Left ventricle myocardium inferior (tissue), 1 donor: ENCODE results near the gene UBAP2. TPM values are rescaled to one million over a fixed set of nuclear protein-coding genes. Genes with fewer than 3 reads are reported as not detected.

Experiments used
- DNase-seq: peaks from one replicate; pipeline ENCODE4 v3.0.0-alpha.2; 2020
- H3K27ac ChIP-seq: fragments of 200-600 bp; replicated peaks from 2 replicates; pipeline ENCODE4 v1.8.0; 2021
- H3K27me3 ChIP-seq: fragments of 200-600 bp; 2 replicates; pipeline ENCODE4 v1.8.0; 2021; ENCODE audit warnings: low read depth
- H3K36me3 ChIP-seq: fragments of 200-600 bp; 2 replicates; pipeline ENCODE4 v1.8.0; 2021
- H3K4me1 ChIP-seq: fragments of 200-600 bp; 2 replicates; pipeline ENCODE4 v1.8.0; 2021
- H3K4me3 ChIP-seq: fragments of 200-600 bp; 2 replicates; pipeline ENCODE4 v1.8.0; 2021; ENCODE audit warnings: mild to moderate bottlenecking, moderate library complexity
- H3K9me3 ChIP-seq: fragments of 200-600 bp; replicated peaks from 2 replicates; pipeline ENCODE4 v1.8.0; 2021
- intact Hi-C: fragments of 100-400 bp; cut with micrococcal nuclease; formaldehyde crosslinking; loops from one replicate; pipeline ENCODE4 v1.11.0; 2022
- total RNA-seq: library from RNA; stranded (reverse); fragmentation: NEBNext Ultra II Directional; extraction: Animal tissue kit (Norgen Biotek cat#: 25700); gene quantifications from one replicate; pipeline ENCODE4 v1.2.1, GENCODE V29; 2021
- TF ChIP-seq, protein P1 (sequence below): fragments of 200-600 bp; IDR thresholded peaks from 2 replicates; pipeline ENCODE4 v1.8.0; 2021; ENCODE audit warnings: antibody characterized with exemption, mild to moderate bottlenecking, borderline replicate concordance
- donor health status: DM: no; HTN: yes; CAD: no; lungs with severe emphysema.

The UBAP2 gene
- total RNA-seq, 1 donor from 2014 or later = 26.4 TPM

GRCh38 chr9:33914887-33915628 is 133.6 kb downstream of the UBAP2 start:
- Histone ChIP-seq H3K36me3 (peaks cover 47% of the 10 kb centered on the region), H3K27ac (no peak overlapping the region), H3K4me3 (no peak overlapping the region), H3K4me1 (peaks cover 50% of the 10 kb centered on the region), H3K27me3 (no peaks in the 10 kb centered on the region), H3K9me3 (no peaks in the 10 kb centered on the region)
- DNase-seq = no peak
- TF ChIP-seq, protein P1, sequence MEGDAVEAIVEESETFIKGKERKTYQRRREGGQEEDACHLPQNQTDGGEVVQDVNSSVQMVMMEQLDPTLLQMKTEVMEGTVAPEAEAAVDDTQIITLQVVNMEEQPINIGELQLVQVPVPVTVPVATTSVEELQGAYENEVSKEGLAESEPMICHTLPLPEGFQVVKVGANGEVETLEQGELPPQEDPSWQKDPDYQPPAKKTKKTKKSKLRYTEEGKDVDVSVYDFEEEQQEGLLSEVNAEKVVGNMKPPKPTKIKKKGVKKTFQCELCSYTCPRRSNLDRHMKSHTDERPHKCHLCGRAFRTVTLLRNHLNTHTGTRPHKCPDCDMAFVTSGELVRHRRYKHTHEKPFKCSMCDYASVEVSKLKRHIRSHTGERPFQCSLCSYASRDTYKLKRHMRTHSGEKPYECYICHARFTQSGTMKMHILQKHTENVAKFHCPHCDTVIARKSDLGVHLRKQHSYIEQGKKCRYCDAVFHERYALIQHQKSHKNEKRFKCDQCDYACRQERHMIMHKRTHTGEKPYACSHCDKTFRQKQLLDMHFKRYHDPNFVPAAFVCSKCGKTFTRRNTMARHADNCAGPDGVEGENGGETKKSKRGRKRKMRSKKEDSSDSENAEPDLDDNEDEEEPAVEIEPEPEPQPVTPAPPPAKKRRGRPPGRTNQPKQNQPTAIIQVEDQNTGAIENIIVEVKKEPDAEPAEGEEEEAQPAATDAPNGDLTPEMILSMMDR = no peak
- intact Hi-C loops = no loop called here

GRCh38 chr9:33913541-33913940 is 135.1 kb downstream of the UBAP2 start:
- Histone ChIP-seq H3K27ac (no peak overlapping the region), H3K27me3 (no peaks in the 10 kb centered on the region), H3K36me3 (peaks cover 42% of the 10 kb centered on the region), H3K4me1 (peaks cover 40% of the 10 kb centered on the region), H3K4me3 (no peak overlapping the region), H3K9me3 (no peaks in the 10 kb centered on the region)
- DNase-seq = no peak
- TF ChIP-seq, protein P1 = no peak
- intact Hi-C loops = no loop called here

- peaks cover 18% of the 10 kb centered on the region for H3K36me3 ChIP-seq
Observed at GRCh38 chr9:33908749-33909148, 139.9 kb downstream of the UBAP2 start.

DNA sequence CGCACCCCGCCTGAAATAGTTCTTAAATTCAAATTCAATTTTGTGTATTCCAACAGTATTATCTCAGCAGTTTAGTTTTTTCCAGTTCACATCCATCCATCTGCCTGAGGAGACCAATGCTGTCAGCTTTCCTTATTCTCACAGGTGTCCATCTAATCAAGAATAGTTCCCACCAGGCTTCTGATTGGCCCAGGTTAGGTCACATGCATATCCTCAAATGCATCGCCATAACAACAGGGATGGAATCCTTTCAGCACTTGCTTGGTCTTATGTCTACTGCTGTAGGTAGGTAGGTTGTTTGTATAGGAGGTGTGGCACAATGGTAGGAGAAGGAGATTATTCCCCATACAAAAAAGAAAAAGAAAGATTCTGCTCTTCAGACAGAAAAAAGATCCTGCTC is 140.6 kb downstream of the UBAP2 start:
- intact Hi-C loops = no loop called here
- DNase-seq = no peak
- Histone ChIP-seq H3K4me3 (no peak overlapping the region), H3K4me1 (peaks cover 42% of the 10 kb centered on the region), H3K27ac (no peak overlapping the region), H3K9me3 (no peaks in the 10 kb centered on the region), H3K36me3 (peaks cover 14% of the 10 kb centered on the region), H3K27me3 (no peaks in the 10 kb centered on the region)
- TF ChIP-seq, protein P1 = no peak

More at GRCh38 chr9:33908749-33909148, 139.9 kb downstream of the UBAP2 start:
- intact Hi-C loops = no loop called here
- no peak overlapping the region for H3K27ac ChIP-seq
- no peaks in the 10 kb centered on the region for H3K27me3 ChIP-seq
- H3K9me3 ChIP-seq = no peaks in the 10 kb centered on the region
- no peak for DNase-seq
- H3K4me3 ChIP-seq = no peak overlapping the region
- peaks cover 44% of the 10 kb centered on the region for H3K4me1 ChIP-seq
- TF ChIP-seq, protein P1 = no peak

DNA sequence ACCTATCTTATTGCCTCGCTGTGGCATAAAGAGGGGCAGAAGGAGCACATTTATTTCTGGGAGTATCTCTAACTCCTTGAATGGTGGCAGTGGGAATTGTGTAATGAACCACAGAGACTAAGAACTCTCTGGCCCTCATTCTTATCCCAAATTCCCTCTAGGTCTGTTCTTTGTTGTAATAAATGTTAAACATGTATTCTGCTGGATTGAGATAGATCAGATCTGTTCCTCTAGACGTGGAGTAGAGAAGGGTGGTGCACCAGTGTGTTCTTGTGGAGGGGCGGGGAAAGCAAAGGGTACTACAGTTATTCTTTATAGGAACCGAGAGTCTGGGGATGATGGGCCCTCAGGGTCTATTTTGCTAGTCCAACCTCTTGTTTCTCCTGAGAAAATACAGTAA is 141.3 kb downstream of the UBAP2 start:
- Histone ChIP-seq H3K4me3 (no peak overlapping the region), H3K9me3 (no peaks in the 10 kb centered on the region), H3K4me1 (peaks cover 42% of the 10 kb centered on the region), H3K36me3 (peaks cover 9% of the 10 kb centered on the region), H3K27ac (no peak overlapping the region), H3K27me3 (no peaks in the 10 kb centered on the region)
- intact Hi-C loops = no loop called here
- DNase-seq = no peak
- TF ChIP-seq, protein P1 = no peak
